Smooth muscle cell (in vitro differentiated cells): Measurements from ENCODE around the gene KRTAP5-10. TPM values are rescaled to one million over a fixed set of nuclear protein-coding genes. Genes with fewer than 3 reads are reported as not detected.

Source experiments
- DNase-seq: peaks from one replicate; lab custom pipeline; 2025; ENCODE audit not compliant: unreplicated experiment; lab: John Stamatoyannopoulos, UW
- H2AFZ ChIP-seq: fragments of 200-600 bp; sonication (generic); 2 replicates; pipeline ENCODE4 v1.6.0; 2016; ENCODE audit warnings: antibody characterized with exemption, low read depth, mild to moderate bottlenecking
- H3F3A ChIP-seq: fragments of 200-600 bp; sonication (generic); 2 replicates; pipeline ENCODE4 v1.6.0; 2017; ENCODE audit warnings: antibody characterized with exemption, low read depth
- H3K27ac ChIP-seq: fragments of 200-600 bp; sonication (generic); 2 replicates; pipeline ENCODE4 v1.5.1; 2016; ENCODE audit warnings: low read depth, mild to moderate bottlenecking
- H3K27me3 ChIP-seq: fragments of 200-600 bp; sonication (generic); 2 replicates; pipeline ENCODE4 v1.6.1; 2016; ENCODE audit warnings: low read depth, mild to moderate bottlenecking
- H3K36me3 ChIP-seq: fragments of 200-600 bp; sonication (generic); 2 replicates; pipeline ENCODE4 v1.5.1; 2016; ENCODE audit warnings: low read depth
- H3K4me1 ChIP-seq: fragments of 200-600 bp; sonication (generic); 2 replicates; pipeline ENCODE4 v1.5.1; 2016; ENCODE audit warnings: low read depth
- H3K4me2 ChIP-seq: fragments of 200-600 bp; sonication (generic); 2 replicates; pipeline ENCODE4 v1.6.0; 2016; ENCODE audit warnings: mild to moderate bottlenecking
- H3K4me3 ChIP-seq: fragments of 200-600 bp; sonication (generic); 2 replicates; pipeline ENCODE4 v1.5.1; 2016; ENCODE audit warnings: mild to moderate bottlenecking
- H3K79me2 ChIP-seq: fragments of 200-600 bp; sonication (generic); 2 replicates; pipeline ENCODE4 v1.6.0; 2016; ENCODE audit warnings: low read depth, mild to moderate bottlenecking
- H3K9ac ChIP-seq: fragments of 200-600 bp; sonication (generic); 2 replicates; pipeline ENCODE4 v1.6.0; 2016; ENCODE audit warnings: low read depth
- H3K9me3 ChIP-seq: fragments of 200-600 bp; sonication (generic); replicated peaks from 2 replicates; pipeline ENCODE4 v1.5.1; 2016; ENCODE audit warnings: low read depth
- H4K20me1 ChIP-seq: fragments of 200-600 bp; sonication (generic); 2 replicates; pipeline ENCODE4 v1.6.0; 2016; ENCODE audit warnings: low read depth
- WGBS: methylation state at CpG from one replicate; pipeline ENCODE4 v1.1.7; 2016; ENCODE audit warnings: low lambda C conversion rate; 5-methylcytosine and 5-hydroxymethylcytosine counted together
- polyA plus RNA-seq: library from polyadenylated mRNA; unstranded; fragments of >200 nt; fragmentation: Nextera tagmentation; extraction: Ambion mirVana; gene quantifications from 2 replicates; pipeline ENCODE4 v1.2.1, GENCODE V29; 2016
- total RNA-seq: library from RNA; depleted of rRNA; stranded (reverse); fragments of >200 nt; gene quantifications from 2 replicates; pipeline ENCODE4 v1.2.3, GENCODE V29; 2014
- TF ChIP-seq, protein P1 (sequence below): fragments of 200-600 bp; sonication (generic); IDR thresholded peaks from 2 replicates; pipeline ENCODE4 v1.5.1; 2017; ENCODE audit warnings: borderline replicate concordance, mild to moderate bottlenecking, antibody characterized with exemption; ENCODE audit not compliant: insufficient read depth, poor library complexity, severe bottlenecking

KRTAP5-10 gene
- total and polyA plus RNA-seq, 2 experiments from 2014 or later = not detected

DNA sequence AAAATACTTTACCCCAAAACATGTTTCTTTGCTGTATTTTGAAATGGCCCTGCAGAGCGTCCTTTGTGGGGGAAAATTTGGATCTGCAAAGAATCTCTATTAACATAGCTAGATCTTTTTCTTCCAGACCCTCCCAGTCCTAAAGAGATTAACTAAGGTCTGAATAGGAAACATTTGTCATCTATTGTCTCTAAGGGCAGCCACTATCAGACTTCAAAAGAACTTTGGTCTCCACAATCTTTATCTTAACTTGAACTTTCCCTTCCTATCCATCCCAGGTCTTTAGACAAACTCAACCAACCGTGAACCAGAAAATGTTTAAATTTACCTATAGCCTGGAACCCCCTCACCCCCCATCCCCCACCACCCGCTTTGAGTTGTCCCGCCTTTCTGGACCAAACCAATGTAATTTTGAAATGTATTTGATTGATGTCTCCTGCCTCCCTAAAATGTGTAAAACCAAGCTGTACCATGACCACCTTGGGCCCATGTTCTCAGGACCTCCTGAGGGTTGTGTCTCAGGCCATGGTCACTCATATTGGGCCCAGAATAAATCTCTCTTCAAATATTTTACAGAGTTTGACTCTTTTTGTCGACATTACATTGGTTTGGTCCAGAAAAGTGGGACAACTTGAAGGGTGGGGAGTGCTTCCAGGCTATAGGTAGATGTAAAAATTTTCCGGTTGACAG is 20.7 kb upstream of the KRTAP5-10 start:
- H3F3A ChIP-seq = no peaks in the 10 kb centered on the region
- no peak for DNase-seq
- H2AFZ ChIP-seq = no peak overlapping the region
- H3K79me2 ChIP-seq = no peaks in the 10 kb centered on the region
- WGBS = 84% methylated on average over 6 of the region's 6 CpGs
- no peaks in the 10 kb centered on the region for H3K4me1 ChIP-seq
- no peaks in the 10 kb centered on the region for H4K20me1 ChIP-seq
- no peak overlapping the region for H3K4me2 ChIP-seq
- no peak overlapping the region for H3K4me3 ChIP-seq
- H3K27me3 ChIP-seq = peaks cover 5% of the 10 kb centered on the region
- TF ChIP-seq, protein P1, sequence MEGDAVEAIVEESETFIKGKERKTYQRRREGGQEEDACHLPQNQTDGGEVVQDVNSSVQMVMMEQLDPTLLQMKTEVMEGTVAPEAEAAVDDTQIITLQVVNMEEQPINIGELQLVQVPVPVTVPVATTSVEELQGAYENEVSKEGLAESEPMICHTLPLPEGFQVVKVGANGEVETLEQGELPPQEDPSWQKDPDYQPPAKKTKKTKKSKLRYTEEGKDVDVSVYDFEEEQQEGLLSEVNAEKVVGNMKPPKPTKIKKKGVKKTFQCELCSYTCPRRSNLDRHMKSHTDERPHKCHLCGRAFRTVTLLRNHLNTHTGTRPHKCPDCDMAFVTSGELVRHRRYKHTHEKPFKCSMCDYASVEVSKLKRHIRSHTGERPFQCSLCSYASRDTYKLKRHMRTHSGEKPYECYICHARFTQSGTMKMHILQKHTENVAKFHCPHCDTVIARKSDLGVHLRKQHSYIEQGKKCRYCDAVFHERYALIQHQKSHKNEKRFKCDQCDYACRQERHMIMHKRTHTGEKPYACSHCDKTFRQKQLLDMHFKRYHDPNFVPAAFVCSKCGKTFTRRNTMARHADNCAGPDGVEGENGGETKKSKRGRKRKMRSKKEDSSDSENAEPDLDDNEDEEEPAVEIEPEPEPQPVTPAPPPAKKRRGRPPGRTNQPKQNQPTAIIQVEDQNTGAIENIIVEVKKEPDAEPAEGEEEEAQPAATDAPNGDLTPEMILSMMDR = no peak
- H3K9ac ChIP-seq = no peak overlapping the region
- H3K9me3 ChIP-seq = no peaks in the 10 kb centered on the region
- H3K27ac ChIP-seq = no peak overlapping the region
- H3K36me3 ChIP-seq = no peaks in the 10 kb centered on the region

DNA sequence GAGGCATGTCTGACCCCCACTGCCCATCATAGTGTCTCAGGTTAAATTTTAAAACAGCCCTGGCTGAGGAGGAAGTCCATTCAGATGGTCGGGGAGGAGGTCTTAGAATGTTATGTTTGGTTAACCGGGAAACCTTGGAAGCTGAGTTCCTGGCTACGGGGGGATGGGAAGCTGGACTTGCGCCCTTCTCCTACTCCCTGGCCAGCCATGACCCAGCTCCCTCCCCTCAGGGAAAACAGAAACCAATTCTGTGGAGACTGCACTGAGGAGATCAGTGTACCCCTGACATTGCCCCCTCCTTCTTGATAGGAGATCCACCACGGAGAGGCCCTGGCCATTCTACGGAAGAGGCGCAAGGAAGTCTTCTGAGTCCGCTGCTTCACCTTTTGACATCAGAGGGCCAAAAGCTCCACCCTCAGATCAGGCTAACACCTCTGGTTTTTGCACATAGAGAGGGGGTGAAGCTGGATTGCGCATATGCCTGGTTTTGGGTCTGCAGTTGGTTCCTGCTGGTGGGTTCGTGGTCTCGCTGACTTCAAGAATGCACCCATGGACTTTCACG is 19.9 kb upstream of the KRTAP5-10 start:
- 94% methylated on average over 12 of the region's 12 CpGs for WGBS

DNA sequence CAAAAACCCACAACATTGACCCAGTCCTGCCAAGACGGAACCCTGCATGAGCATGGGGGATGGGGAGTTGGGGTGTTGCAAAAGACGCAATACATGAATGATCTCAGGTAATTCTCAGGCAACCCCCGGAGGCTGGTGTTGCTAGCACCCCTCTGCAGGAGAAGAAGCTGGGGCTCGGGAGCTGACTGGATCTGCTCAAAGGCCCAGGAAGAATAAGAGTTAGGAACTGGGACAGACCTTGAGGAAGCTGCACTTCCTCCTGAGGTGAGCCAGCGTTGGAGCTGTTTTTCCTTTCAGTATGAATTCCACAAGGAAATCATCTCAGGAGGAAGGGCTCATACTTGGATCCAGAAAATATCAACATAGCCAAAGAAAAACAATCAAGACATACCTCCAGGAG is 17.2 kb upstream of the KRTAP5-10 start, which contains the start of gene KRTAP5-9:
Gene KRTAP5-9 (plus strand): TSS at position 301 of the 400 bp plus-strand sequence. CDS start 238 bp downstream, outside the sequence.
- H3K27me3 ChIP-seq = peaks cover 5% of the 10 kb centered on the region
- no peaks in the 10 kb centered on the region for H3K4me1 ChIP-seq
- no peak within 1 kb of the TSS for H3K27ac ChIP-seq
- H3F3A ChIP-seq = no peaks in the 10 kb centered on the region
- TF ChIP-seq, protein P1 = no peak
- H4K20me1 ChIP-seq = no peaks in the 10 kb centered on the region
- no peaks in the 10 kb centered on the region for H3K79me2 ChIP-seq
- no peak within 1 kb of the TSS for H2AFZ ChIP-seq
- no peak within 1 kb of the TSS for H3K4me3 ChIP-seq
- H3K9ac ChIP-seq = no peak within 1 kb of the TSS
- no peak within 1 kb of the TSS for H3K4me2 ChIP-seq
- H3K36me3 ChIP-seq = no peaks in the 10 kb centered on the region
- WGBS = 85% methylated on average over 5 of the region's 5 CpGs
- no peak for DNase-seq
- H3K9me3 ChIP-seq = no peaks in the 10 kb centered on the region

More for the DNA sequence above, 19.9 kb upstream of the KRTAP5-10 start:
- H3K4me3 ChIP-seq = no peak overlapping the region
- DNase-seq = no peak
- no peaks in the 10 kb centered on the region for H4K20me1 ChIP-seq
- TF ChIP-seq, protein P1 = no peak
- no peak overlapping the region for H2AFZ ChIP-seq
- no peak overlapping the region for H3K27ac ChIP-seq
- H3K4me1 ChIP-seq = no peaks in the 10 kb centered on the region
- H3K9ac ChIP-seq = no peak overlapping the region
- H3K36me3 ChIP-seq = no peaks in the 10 kb centered on the region
- H3F3A ChIP-seq = no peaks in the 10 kb centered on the region
- no peak overlapping the region for H3K4me2 ChIP-seq
- H3K27me3 ChIP-seq = peaks cover 5% of the 10 kb centered on the region
- no peaks in the 10 kb centered on the region for H3K9me3 ChIP-seq
- H3K79me2 ChIP-seq = no peaks in the 10 kb centered on the region
